Hepatocyte (in vitro differentiated cells): ENCODE measurements around the gene NUP50. TPM values are rescaled to one million over a fixed set of nuclear protein-coding genes. Genes with fewer than 3 reads are reported as not detected.

ENCODE experiments used
- DNase-seq: peaks from one replicate; pipeline ENCODE4 v3.0.0-alpha.2; 2016; ENCODE audit warnings: low spot score
- H2AFZ ChIP-seq: fragments of 200-600 bp; sonication (generic); 2 replicates; pipeline ENCODE4 v1.6.0; 2016; ENCODE audit warnings: antibody characterized with exemption, mild to moderate bottlenecking
- H3K27ac ChIP-seq: fragments of 200-600 bp; sonication (generic); 2 replicates; pipeline ENCODE4 v1.5.1; 2016; ENCODE audit warnings: mild to moderate bottlenecking
- H3K27me3 ChIP-seq: fragments of 200-600 bp; sonication (generic); 2 replicates; pipeline ENCODE4 v1.6.1; 2016
- H3K36me3 ChIP-seq: fragments of 200-600 bp; sonication (generic); replicated peaks from 2 replicates; pipeline ENCODE4 v1.5.1; 2016; ENCODE audit warnings: low read depth; ENCODE audit not compliant: insufficient read depth
- H3K4me1 ChIP-seq: fragments of 200-600 bp; sonication (generic); 2 replicates; pipeline ENCODE4 v1.5.1; 2016; ENCODE audit warnings: mild to moderate bottlenecking, moderate library complexity; ENCODE audit not compliant: insufficient read depth
- H3K4me2 ChIP-seq: fragments of 200-600 bp; sonication (generic); 2 replicates; pipeline ENCODE4 v1.6.0; 2016
- H3K4me3 ChIP-seq: fragments of 200-600 bp; sonication (generic); 2 replicates; pipeline ENCODE4 v1.5.1; 2016; ENCODE audit warnings: mild to moderate bottlenecking
- H3K79me2 ChIP-seq: fragments of 200-600 bp; sonication (generic); 2 replicates; pipeline ENCODE4 v1.6.0; 2017; ENCODE audit warnings: mild to moderate bottlenecking
- H3K9me2 ChIP-seq: fragments of 200-600 bp; sonication (generic); replicated peaks from 2 replicates; pipeline ENCODE4 v1.6.0; 2017; ENCODE audit warnings: mild to moderate bottlenecking; ENCODE audit not compliant: insufficient read depth
- H3K9me3 ChIP-seq: fragments of 200-600 bp; sonication (generic); 2 replicates; pipeline ENCODE4 v1.5.1; 2016; ENCODE audit warnings: low read depth, mild to moderate bottlenecking
- H4K20me1 ChIP-seq: fragments of 200-600 bp; sonication (generic); 2 replicates; pipeline ENCODE4 v1.6.0; 2016; ENCODE audit warnings: mild to moderate bottlenecking; ENCODE audit not compliant: insufficient read depth, poor library complexity, severe bottlenecking
- EZH2 ChIP-seq: fragments of 200-600 bp; sonication (generic); IDR thresholded peaks from 2 replicates; pipeline ENCODE4 v1.6.1; 2016; ENCODE audit warnings: antibody characterized with exemption, mild to moderate bottlenecking, borderline replicate concordance
- EZH2phosphoT487 ChIP-seq: fragments of 200-600 bp; sonication (generic); IDR thresholded peaks from one replicate; pipeline ENCODE4 v1.6.1; 2018; ENCODE audit warnings: antibody characterized with exemption, mild to moderate bottlenecking, low read depth, moderate library complexity; ENCODE audit not compliant: unreplicated experiment, severe bottlenecking
- WGBS: methylation state at CpG from one replicate; pipeline ENCODE4 v1.1.6; 2016; ENCODE audit warnings: low lambda C conversion rate; ENCODE audit errors: missing lambda C conversion rate; 5-methylcytosine and 5-hydroxymethylcytosine counted together
- polyA plus RNA-seq: library from polyadenylated mRNA; unstranded; fragments of >200 nt; fragmentation: Nextera tagmentation; extraction: Ambion mirVana; gene quantifications from 2 replicates; pipeline ENCODE4 v1.2.1, GENCODE V29; 2016
- total RNA-seq: library from RNA; depleted of rRNA; stranded (reverse); fragments of >200 nt; gene quantifications from 2 replicates; pipeline ENCODE4 v1.2.3, GENCODE V29; 2014
- TF ChIP-seq, protein P1 (sequence below): fragments of 200-600 bp; sonication (generic); IDR thresholded peaks from 2 replicates; pipeline ENCODE4 v1.5.1; 2016; ENCODE audit warnings: antibody characterized with exemption, mild to moderate bottlenecking; ENCODE audit not compliant: poor library complexity

The NUP50 gene
- total and polyA plus RNA-seq, 2 experiments from 2014 or later: 16.0 to 43.8 TPM

- Histone ChIP-seq H3K27me3 (no peaks in the 10 kb centered on the region), H3K9me2 (no peaks in the 10 kb centered on the region), H3K27ac (no peak overlapping the region), H3K4me3 (no peak overlapping the region), H3K79me2 (peaks cover 10% of the 10 kb centered on the region), H3K36me3 (no peaks in the 10 kb centered on the region), H2AFZ (no peak overlapping the region), H4K20me1 (no peaks in the 10 kb centered on the region), H3K4me1 (peaks cover 6% of the 10 kb centered on the region), H3K9me3 (no peaks in the 10 kb centered on the region), H3K4me2 (no peak overlapping the region)
- no peak for DNase-seq
- no peak for TF ChIP-seq EZH2phosphoT487
- no peak for TF ChIP-seq EZH2
- TF ChIP-seq, protein P1, sequence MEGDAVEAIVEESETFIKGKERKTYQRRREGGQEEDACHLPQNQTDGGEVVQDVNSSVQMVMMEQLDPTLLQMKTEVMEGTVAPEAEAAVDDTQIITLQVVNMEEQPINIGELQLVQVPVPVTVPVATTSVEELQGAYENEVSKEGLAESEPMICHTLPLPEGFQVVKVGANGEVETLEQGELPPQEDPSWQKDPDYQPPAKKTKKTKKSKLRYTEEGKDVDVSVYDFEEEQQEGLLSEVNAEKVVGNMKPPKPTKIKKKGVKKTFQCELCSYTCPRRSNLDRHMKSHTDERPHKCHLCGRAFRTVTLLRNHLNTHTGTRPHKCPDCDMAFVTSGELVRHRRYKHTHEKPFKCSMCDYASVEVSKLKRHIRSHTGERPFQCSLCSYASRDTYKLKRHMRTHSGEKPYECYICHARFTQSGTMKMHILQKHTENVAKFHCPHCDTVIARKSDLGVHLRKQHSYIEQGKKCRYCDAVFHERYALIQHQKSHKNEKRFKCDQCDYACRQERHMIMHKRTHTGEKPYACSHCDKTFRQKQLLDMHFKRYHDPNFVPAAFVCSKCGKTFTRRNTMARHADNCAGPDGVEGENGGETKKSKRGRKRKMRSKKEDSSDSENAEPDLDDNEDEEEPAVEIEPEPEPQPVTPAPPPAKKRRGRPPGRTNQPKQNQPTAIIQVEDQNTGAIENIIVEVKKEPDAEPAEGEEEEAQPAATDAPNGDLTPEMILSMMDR: no peak
- WGBS: 94% methylated on average over 8 of the region's 8 CpGs
Measured at GRCh38 chr22:45228401-45228754, 64.7 kb downstream of the NUP50 start.

DNA sequence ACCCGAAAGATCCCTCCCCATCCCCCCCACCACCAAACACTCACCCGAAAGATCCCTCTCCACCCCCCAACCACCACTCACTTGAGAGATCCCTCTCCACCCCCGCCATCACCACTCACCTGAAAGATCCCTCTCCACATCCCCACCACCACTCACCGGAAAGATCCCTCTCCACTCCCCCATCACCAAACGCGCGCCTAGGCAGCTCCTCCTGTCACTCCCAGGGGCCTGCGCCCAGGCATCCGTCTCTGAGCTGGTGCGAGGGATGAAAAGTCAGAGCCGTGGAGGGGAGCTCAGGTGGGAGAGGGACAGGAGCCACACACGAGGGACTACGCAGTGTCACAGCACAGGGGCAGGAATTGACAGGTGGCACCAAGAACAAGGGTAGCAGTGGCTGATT is 65.5 kb downstream of the NUP50 start:
- H3K4me1 ChIP-seq: peaks cover 6% of the 10 kb centered on the region
- H4K20me1 ChIP-seq: no peaks in the 10 kb centered on the region
- no peak for DNase-seq
- H3K4me3 ChIP-seq: no peak overlapping the region
- 83% methylated on average over 10 of the region's 13 CpGs for WGBS
- no peaks in the 10 kb centered on the region for H3K27me3 ChIP-seq
- H2AFZ ChIP-seq: no peak overlapping the region
- no peak overlapping the region for H3K27ac ChIP-seq
- H3K79me2 ChIP-seq: peaks cover 5% of the 10 kb centered on the region
- TF ChIP-seq, protein P1: no peak
- TF ChIP-seq EZH2phosphoT487: no peak
- TF ChIP-seq EZH2: no peak
- H3K9me2 ChIP-seq: no peaks in the 10 kb centered on the region
- no peaks in the 10 kb centered on the region for H3K36me3 ChIP-seq
- no peaks in the 10 kb centered on the region for H3K9me3 ChIP-seq
- H3K4me2 ChIP-seq: no peak overlapping the region

DNA sequence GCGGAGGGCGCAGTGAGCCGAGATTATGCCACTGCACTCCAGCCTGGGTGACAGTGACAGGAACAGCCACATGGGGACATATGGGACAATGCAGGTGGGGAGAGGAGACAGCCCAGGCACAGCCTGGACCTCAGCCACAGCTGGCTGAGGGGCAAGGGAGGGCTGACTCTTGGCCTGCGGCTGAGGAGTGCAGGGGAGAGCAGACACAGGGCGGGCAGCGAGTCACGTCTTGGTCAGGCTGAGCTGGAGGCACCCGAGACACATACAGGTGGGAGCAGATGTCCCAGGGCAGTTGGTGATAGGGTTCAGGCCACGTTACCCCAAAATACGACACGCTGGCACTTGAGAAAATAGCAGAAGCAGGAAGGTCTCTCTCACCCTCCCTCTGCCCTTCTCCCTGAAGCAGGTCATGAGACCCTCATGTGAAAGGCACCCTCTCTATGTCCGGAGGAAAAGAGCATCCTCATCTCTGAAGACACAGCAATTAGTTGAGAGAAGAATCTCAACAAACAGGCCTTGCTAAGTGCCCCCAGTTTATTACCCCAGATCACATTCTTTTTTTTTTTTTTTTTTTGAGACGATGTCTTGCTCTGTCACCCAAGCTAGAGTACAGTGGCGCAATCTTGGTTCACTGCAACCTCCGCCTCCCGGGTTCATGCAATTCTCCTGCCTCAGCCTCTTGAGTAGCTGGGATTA is 66.4 kb downstream of the NUP50 start:
- no peak overlapping the region for H3K27ac ChIP-seq
- H2AFZ ChIP-seq: no peak overlapping the region
- no peak overlapping the region for H3K4me3 ChIP-seq
- no peaks in the 10 kb centered on the region for H3K9me2 ChIP-seq
- H4K20me1 ChIP-seq: no peaks in the 10 kb centered on the region
- H3K27me3 ChIP-seq: no peaks in the 10 kb centered on the region
- WGBS: 89% methylated on average over 16 of the region's 16 CpGs
- peaks cover 2% of the 10 kb centered on the region for H3K79me2 ChIP-seq
- H3K4me1 ChIP-seq: peaks cover 6% of the 10 kb centered on the region
- TF ChIP-seq, protein P1: no peak
- TF ChIP-seq EZH2phosphoT487 (no peak), EZH2 (no peak)
- no peaks in the 10 kb centered on the region for H3K36me3 ChIP-seq
- DNase-seq: no peak
- no peak overlapping the region for H3K4me2 ChIP-seq
- H3K9me3 ChIP-seq: no peaks in the 10 kb centered on the region
